ENCODE results near the gene NDUFS2.
A peak's percentile ranks its signal among the peaks of the same experiment; 100 is the strongest.
"Not testable (repeated sequence)": the region's sequence is repeated elsewhere in the genome, so short reads cannot be mapped to it uniquely, and the experiment has no call there.

The NDUFS2 gene

DNA sequence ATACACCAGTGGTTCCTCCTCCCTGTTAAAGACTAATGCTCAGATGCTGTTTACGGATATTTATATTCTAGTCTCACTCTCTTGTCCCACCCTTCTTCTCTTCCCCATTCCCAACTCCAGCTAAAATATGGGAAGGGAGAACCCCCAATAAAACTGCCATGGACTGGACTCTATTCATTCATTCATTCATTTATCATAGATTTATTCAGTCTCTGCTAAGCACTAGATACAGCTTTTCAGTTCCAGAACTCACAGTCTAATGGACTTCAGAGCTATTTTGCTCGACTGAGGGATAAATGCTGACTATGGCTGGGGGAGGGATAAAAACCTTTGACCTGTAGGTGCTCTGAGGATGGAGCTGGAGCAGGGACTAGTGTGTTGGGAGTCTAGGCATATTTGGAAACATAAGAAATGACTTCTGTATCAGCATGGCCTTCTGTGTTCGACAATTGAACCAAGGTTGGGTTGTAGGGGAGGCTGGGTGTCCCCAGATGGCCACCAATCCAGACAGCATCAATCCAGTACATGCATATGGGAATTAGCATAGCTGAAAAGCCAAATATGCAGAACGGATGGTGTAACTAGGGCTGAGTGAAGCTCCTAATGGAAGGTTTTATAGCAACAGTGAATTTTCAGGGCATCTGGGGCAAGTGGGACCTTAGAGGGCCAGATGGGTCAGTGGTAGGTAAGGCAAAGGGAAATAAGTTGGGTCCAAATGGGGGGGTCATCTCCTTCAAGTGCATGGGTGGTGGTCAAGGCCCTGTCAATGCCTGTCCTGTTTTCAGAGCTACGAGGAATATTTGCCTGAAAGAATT is 17.1 kb downstream of the NDUFS2 start:
- DNase-seq (ENCODE audit: low read depth in 3 of 3) = no peak

DNA sequence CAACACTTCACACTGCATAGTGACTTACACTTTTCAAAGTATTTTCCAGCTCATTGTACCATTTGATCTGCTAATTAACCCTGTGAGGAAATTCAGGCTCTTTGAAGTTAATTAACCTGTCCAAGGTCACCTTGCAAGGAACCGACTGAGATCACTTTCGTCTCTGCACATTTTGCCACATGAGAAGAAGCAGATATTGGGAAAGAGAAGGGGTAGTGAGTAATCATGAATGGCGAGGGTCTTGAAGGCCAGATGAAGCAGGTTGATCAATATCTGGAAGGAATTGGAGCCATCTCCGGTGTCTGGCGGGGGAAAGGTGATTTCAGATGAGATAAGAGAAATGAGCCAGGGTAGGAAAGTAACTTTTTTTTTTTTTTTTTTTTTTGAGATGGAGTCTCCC is 17.8 kb downstream of the NDUFS2 start:
- DNase-seq (ENCODE audit: low read depth in 3 of 3) = no peak

DNA sequence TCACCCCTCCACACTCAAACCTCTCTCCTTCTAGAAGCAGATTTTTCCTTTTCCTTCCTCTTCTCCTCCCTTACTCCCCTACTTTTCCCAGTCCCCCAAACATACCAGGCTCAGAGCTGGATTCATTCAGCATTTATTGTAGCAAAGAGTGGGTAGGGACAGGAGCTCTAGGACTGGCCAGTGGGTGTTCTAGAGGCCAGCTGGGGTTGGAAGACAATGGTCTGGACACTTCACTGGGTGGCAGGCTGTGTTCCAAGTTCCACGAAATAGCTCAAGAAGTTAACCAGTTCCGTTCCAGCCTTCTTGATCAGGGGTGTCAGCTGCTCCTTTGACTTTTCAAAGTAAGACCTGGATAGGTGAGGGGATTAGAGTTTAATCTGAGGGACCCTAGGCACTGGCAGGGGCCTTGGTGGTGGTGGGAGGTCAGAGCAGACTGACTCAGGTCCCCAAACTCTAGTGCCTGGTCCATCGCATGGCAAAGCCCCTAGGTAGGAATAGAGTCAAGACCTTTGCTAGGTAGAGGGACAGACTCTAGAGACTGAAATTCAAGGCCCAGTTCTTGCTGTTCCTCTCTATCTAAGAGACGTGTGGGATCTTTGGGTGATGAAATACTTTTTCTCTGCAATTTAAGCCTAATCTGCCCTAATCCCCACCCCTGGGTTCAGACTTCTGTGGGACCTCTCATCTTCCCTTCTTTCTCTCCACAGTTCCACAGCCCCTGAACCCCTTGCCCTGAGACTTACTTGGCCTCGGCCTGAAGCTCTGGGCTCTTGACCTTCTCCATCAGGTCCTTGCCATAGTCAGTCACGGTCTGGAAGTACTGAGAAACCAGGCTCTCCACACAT is 20.2 kb downstream of the NDUFS2 start:
- DNase-seq (ENCODE audit: low read depth in 3 of 3) = no peak

DNA sequence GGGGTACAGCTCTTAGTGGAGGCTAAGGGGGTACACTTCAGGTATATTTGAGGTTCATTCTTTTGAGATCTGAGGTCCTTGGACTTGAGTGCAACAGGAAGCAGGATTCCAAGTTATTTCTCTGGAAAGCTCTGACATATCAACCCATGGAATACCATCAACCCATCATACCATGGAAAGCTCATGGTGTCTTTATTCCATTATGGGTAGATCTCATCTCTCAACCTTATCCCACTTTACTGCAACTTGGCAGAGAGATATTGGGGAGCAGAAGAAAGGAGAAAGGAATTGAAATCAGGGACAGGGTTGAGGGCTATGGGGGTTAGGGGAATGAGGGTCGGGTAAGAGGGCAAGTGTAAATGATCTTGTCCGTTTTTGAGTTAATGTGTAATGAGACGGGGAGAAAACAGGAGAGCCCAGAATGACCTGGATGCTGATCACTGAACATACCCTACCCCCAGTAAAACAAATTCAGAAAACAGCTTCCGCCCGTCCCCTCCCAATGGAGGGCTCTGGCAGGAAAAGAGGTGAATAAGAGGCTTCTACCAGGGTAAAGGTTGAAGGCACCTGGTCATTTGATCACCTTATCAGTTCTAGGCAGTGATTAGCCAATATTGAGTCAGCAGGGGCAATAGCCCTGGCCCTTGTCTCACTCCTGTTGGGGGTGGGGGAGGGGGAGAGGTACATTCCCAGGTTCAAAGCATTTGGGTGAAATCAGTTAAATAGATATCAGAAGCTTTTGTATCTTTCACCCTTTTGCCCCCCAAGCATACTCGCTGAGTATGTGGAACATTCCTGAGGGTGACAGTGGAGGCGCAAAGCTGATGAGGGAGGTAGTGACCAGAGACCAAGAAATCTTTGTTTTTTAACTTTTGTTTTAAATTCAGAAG is 21.9 kb downstream of the NDUFS2 start:
- DNase-seq (ENCODE audit: low read depth in 3 of 3) = no peak

DNA sequence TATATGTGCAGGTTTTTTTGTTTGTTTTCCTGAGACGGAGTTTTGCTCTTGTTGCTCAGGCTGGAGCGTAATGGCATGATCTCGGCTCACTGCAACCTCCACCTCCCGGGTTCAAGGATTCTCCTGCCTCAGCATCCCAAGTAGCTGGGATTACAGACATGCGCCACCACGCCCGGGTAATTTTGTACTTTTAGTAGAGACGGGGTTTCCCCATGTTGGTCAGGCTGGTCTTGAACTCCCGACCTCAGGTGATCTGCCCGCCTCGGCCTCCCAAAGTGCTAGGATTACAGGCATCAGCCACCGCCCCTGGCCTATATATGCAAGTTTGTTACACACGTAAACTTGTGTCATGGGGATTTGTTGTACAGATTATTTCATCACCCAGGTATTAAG is 22.5 kb downstream of the NDUFS2 start:
- DNase-seq (ENCODE audit: low read depth in 3 of 3) = not testable (repeated sequence)

DNA sequence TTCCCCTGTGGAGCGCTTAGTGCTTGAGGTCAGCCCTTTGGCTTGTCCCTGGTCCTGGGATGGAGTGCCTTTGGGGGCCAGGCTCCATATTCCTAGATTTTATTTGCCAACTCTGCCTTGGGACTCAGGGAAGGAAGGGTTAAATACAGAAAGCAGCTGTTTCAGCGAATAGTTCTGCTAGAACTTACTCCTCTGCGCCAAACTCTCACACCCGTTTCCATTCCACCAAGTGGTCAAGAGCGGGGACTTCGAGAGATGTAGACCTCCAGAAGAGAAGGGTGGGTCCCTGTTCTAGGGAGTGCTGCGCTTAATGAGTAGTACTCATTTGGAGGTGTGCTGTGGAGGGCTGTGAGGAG is 23.0 kb downstream of the NDUFS2 start:
- DNase-seq (ENCODE audit: low read depth in 3 of 3) = no peak

DNA sequence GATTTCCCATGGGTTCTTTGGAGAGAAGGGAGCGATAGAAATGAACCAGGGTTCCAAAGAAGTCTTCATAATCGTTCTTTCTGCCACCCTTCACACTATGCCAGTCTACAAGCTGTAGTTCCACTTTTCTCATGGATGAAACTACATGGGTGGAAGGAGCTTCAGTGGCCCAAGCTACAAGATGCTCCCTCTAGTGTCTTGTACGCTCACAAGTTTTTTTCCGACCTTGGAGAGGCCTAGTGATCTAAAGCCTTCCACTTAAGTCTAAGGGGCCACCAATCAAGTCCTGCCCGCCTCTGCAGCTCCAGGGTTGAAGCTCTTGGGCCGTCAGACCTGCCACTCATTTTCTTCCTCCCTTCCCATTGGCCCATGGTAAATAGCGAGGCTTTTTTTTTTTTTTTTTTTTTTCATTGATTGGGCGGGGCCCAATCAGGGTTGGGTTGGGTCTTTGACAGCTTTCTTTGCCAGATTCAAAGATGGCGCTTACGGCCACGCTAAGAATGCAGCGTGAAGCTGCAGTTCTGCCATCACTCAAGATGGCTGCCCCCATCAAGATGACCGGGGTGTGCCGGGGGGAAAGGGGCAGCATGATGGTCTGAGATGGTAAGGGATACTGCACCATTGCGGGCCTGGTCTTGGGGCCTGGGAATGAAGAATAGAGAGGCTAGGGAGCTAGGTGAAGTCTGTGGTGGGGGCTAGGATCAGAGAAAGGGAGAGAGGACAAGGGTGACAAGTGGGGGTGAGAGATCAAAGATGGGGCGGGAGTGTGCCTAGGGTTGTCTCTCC is 23.6 kb downstream of the NDUFS2 start, which contains the start of gene TOMM40L:
Gene TOMM40L (plus strand): TSS at position 527 of the 786 bp plus-strand sequence. CDS start 430 bp downstream, outside the sequence.
- DNase-seq (ENCODE audit: low read depth in 3 of 3) = peak; percentile 67 to 86 (median 76)

DNA sequence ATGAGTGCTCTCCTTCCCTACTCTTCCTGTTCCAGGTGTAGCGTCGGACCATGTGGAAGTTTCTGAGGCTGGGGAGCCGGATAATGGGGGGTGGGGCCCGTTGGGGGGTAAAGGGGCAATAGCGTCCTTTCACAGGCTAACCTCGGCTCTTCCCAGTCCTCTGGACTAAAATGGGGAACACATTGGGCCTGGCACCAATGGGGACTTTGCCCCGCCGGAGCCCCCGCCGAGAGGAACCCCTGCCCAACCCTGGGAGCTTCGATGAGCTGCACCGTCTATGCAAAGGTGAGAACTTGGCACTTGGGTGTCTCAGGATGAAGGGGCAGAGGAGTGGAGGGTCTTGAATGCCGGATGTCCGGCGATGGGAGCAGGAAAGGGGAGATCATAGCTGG is 24.1 kb downstream of the NDUFS2 start:
- no peak for DNase-seq (ENCODE audit: low read depth in 3 of 3)

DNA sequence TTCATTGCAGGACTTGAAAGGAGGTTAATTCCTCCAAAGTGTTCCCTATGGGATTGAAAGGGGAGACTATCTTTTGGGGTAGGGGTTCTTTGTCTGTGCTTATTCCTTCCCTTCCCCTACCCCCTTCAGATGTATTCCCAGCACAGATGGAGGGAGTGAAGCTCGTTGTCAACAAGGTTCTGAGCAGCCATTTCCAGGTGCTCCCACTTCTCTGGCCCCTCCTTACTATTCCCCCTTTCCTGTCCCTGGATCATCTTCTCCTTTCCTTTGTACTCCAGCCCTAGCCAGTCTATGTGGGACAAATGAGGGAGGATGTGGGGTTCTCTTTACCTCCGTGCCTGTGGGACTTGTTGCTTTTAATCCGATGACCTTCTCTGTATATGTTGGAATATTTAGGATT is 24.6 kb downstream of the NDUFS2 start:
- DNase-seq (ENCODE audit: low read depth in 3 of 3) = no peak

DNA sequence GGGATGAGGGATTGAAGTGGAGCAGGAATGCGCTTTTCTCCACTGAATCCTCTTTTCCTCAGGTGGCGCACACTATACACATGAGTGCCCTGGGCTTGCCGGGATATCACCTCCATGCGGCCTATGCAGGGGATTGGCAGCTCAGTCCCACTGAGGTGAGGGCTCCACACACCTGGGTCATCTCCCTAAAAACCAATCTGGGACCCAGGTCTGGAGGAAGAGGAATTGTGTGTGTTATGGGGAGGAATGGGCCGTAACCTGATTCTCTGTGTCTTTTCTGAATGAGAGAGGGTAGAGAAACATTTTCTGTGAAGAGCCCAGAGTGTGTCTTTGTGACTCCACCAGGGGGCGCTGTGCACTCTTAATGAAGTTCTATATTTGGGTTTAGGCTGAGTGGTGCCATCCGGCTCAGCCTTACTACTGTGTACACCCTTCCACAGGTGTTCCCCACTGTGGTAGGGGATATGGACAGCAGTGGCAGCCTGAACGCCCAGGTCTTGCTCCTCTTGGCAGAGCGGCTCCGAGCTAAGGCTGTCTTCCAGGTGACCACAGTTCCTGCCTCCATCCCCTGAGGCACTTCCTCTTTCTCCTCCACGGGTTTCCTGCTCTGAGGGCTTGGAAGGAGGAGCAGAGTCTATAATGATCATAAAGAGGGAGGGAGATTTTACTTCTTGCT is 25.2 kb downstream of the NDUFS2 start:
- DNase-seq (ENCODE audit: low read depth in 3 of 3) = peak; percentile 70 to 92 (median 85)

DNA sequence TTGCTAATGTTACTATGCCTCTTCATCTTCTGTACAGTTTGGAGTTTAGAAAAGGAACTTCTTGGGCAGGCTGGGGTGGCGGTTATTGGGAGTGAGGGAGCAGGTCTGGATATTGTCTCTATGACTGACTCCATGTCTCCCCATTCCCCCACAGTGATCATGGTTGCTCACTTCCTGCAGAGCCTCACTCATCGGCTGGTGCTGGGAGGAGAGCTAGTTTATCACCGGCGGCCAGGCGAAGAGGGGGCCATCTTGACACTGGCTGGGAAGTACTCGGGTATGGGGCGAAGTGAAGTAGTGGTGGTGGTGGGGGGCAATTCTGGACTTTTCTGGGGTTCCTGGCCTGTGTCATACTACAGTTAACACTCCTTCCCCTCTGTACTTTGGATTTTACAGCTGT is 25.9 kb downstream of the NDUFS2 start:
- no peak for DNase-seq (ENCODE audit: low read depth in 3 of 3)

DNA sequence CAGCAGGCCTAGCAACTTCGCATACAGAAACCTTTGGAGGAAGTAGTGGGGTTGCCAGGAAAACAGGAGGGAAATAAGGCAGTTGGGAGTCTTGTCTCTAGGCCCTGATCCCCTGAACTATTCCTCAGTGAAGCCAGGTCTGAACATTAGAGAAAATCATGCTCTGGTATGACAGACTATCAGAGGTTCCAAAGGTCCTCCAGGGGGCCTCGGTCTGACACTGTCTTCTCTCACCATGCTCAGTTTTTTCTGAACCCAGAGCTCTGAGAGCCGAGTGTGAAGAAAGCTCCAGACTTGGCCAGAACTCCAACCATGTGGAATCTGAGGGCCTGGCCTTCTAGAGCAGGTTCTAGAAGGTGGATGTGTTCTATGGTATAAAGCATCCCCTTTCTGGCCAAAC is 27.7 kb downstream of the NDUFS2 start:
- DNase-seq (ENCODE audit: low read depth in 3 of 3) = no peak

DNA sequence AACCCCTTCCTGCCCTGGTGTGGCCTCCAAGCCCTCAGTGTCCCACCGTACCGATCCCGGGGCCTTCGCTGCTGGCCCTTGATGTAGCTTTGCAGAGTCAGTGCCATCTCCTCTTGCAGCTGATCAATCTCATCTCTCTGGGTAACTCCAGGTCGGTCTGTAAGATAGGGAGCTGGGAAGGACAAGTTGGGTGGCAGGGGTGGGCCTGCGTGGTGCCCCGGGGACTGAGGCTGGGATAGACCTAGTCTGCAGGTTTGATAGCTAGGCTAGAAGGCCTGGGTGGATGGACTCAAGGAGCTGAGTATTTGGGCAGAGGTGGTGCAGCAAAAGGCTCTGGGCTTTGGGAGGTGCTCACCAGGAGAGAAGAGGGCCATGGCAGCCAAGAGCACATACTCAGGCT is 28.6 kb downstream of the NDUFS2 start:
- no peak for DNase-seq (ENCODE audit: low read depth in 3 of 3)

DNA sequence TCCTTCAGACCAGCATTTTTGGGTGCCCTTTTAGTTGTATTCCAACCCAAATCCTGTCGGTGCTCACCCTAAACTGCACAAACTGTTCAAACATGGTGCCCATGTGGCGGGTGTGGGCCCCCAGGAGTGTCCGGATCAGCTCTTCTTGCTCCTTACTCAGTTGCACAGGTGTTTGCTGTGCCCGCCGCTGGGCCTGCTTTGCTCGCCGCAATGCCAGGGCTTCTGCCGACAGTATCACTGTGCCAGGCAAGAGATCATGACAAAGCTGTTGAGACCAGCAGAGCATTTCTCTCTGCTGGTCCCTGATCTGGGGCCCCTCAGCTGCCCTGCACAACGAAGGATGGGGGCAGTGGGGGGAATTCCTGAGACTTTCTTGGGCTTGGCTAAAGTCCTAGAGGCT is 30.9 kb downstream of the NDUFS2 start:
- DNase-seq (ENCODE audit: low read depth in 3 of 3) = no peak

DNA sequence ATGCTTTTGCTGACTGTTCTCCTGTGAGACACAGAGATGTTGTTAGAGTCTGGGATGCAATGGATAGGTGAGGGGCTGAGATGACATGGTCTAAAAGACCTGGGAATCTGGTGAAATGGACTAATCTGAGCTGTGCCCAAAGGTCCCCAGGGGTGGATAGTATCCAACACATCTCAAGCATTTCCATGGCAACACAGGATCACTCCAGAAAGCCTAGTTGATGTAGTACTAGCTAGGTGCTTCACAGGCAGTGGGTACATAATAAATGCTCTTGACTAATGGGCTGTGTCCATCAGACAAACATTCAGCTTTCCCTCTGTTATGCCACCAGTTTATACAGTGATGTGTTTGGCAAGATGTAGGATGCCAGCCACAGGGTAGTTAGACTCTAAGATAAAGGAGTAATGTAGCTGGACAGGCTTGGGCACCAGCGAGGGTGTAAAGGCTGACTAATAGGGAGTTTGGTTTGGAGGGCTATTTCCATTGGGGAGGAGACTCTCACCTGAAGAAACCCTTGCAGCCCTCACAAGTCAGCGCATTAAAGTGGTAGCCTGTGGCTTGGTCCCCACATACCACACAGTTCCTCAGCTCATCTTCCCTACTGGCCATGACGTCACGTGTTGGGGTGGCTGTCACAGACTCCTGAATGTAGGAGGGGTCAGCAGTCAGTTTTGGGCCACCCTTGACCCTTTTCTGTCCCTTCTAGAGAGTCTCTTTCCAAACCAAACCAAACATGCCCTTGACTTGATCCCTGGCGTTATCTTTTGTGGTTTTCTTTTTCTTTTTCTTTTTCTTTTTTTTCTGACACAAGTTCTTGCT is 34.0 kb downstream of the NDUFS2 start:
- no peak for DNase-seq (ENCODE audit: low read depth in 3 of 3)

DNA sequence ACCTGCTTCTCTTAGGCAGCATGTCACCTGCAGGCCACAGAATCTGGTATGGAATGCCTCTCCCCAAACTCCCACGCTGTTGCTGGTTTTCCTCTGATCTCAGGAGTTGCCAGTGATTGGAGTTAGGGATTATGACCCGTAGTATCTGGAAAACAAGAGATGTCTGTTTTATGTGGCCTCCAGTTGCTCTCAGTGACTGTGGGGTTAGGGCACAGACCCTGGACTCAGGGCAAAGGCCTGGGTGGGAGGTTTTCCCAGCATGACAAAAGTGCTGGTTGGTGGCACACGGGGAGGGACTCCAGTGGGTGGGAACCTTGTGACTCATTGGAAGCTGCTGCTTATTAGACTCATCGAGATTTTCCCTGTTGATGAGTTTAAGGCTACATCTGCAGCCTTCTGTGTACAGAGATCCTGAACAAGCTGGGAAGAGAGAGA is 35.9 kb downstream of the NDUFS2 start, which contains the start of gene NR1I3:
Gene NR1I3 (minus strand): TSS at position 165 of the 435 bp plus-strand sequence. CDS start 1,638 bp downstream, outside the sequence.
- no peak for DNase-seq (ENCODE audit: low read depth in 3 of 3)

DNA sequence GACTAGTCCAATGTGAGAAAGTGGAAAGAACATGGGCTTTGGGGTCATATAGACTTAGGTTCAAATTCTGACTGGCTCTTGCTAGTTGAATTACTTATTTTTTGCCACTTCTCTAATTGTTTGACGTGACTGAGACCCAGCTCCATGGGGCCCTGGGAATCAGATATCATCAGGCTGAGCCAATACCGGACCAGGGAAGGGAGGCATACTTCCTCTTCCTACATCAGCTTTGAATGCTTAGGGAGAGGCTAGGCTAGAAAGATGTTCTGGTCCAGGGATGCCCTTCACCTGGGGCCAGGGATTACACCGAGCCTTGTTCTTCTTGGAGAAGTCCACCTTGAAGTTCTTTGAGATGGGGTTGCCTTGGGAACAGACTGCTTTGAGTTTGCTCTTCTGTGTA is 39.5 kb downstream of the NDUFS2 start:
- no peak for DNase-seq (ENCODE audit: low read depth in 3 of 3)

DNA sequence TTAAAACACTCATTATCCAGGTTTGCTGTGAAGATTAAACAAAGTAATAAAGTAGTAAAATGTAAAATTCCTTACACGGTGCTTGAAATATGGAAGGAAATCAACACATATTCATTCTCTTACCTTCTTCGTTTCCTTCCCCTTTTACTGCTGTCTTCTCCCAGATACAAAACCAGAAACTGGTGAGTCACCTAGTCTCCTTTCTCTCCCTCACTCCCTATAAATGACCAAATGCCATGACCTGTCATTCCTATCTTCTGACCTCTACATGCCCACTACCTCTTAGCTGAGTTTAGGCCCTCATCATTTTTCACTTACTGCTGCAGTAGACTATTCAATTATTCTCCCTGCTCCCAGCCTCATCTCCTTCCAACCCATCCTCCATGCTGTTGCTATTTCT is 40.1 kb downstream of the NDUFS2 start:
- no peak for DNase-seq (ENCODE audit: low read depth in 3 of 3)

DNA sequence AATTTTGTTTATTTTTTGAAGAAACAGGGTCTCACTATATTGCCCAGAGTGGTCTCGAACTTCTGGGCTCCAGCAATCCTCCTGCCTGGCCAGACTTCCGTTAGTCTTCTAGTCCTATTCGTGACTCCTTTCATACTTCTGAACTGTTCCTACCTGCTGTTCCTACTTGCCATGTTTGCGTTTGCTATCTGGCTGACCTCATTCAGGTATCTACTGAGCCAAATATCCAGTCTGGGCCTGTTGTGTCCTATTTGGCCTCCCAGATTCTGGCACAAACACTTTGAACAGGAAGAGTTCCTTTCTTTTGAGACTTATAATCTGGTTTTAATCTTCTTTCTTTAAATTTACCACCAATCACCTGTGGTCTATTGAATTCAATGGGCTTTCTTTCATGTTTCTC is 42.7 kb downstream of the NDUFS2 start:
- no peak for DNase-seq (ENCODE audit: low read depth in 3 of 3)

DNA sequence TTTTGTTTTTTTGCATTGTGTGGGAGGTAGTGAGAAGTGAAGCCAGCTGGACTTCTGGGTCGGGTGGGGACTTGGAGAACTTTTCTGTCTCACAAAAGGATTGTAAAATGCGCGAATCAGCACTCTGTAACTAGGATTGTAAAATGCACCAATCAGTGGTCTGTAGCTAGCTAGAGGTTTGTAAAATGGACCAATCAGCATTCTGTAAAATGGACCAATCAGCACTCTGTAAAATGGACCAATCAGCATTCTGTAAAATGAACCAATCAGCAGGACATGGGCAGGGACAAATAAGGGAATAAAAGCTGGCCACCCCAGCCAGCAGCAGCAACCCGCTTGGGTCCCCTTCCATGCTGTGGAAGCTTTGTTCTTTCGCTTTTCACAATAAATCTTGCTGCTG is 47.9 kb downstream of the NDUFS2 start:
- not testable (repeated sequence) for DNase-seq (ENCODE audit: low read depth in 3 of 3)
